Measurements from ENCODE around the gene GRN.

GRCh38 chr17:44351961-44352827 lies 7.1 kb downstream of the GRN start:
- no peak for TF ChIP-seq YY1 (IDR thresholded peaks at IDR 0.05; ENCODE audit: insufficient read depth, insufficient read length)
- TF ChIP-seq ZNF274 (IDR thresholded peaks at IDR 0.05; ENCODE audit: low read depth, low read length) = no peak
- TF ChIP-seq SUZ12 (IDR thresholded peaks at IDR 0.05; ENCODE audit: extremely low read depth, insufficient read depth, insufficient read length) = no peak
